C4-2B (cell line): ENCODE data around the gene ATP11A.

Experiments
- ZFX ChIP-seq: fragments of 450-650 bp; IDR thresholded peaks from 2 replicates; pipeline ENCODE4 v1.6.1; 2017
- TF ChIP-seq, protein P1 (sequence below): fragments of 450-650 bp; conservative IDR thresholded peaks from 2 replicates; pipeline ENCODE4 v1.5.1; 2017; ENCODE audit warnings: mild to moderate bottlenecking

DNA sequence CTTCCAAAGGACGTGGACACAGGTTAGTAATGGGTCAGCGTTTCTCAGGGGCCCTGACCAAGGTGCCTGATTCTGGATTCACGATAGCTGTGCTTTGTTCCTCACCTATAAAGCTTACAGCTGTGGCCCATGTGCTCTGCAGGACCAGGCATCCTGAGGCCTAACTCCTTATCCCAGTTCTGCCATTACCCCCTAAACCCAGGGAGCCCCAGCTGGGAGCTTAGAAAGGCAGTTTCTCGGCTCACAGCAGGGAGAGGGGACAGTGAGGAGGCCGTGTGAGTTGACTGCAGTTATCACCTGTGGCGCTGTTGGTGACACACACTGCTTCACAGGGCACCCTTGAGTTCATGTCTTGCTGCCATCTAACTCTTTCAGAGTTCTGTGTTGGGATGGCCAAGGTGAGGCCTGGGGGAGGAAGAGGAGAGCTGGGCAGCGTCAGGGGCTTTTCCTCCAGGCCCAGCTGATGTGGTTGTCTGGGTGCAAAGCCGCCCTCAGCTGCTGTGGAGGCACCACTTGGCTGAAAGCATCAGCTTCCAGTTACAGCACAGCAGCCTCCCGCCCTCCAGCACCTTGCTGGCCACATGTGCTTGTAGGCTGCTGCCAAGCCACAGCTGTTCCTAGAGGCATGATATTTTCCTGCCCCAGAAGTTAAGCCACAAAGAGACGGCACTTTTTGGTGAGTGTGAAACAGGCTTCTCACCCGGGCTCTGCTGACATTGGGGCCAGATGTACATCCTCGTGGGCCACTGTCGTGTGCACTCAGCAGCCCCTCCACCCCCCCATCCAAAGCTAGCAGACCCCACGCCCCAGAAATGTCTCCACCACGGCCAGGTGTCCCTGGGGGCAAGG, 179.6 kb downstream of the ATP11A start:
- TF ChIP-seq, protein P1, sequence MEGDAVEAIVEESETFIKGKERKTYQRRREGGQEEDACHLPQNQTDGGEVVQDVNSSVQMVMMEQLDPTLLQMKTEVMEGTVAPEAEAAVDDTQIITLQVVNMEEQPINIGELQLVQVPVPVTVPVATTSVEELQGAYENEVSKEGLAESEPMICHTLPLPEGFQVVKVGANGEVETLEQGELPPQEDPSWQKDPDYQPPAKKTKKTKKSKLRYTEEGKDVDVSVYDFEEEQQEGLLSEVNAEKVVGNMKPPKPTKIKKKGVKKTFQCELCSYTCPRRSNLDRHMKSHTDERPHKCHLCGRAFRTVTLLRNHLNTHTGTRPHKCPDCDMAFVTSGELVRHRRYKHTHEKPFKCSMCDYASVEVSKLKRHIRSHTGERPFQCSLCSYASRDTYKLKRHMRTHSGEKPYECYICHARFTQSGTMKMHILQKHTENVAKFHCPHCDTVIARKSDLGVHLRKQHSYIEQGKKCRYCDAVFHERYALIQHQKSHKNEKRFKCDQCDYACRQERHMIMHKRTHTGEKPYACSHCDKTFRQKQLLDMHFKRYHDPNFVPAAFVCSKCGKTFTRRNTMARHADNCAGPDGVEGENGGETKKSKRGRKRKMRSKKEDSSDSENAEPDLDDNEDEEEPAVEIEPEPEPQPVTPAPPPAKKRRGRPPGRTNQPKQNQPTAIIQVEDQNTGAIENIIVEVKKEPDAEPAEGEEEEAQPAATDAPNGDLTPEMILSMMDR = no peak
- no peak for TF ChIP-seq ZFX
